Activated CD4-positive, alpha-beta T cell treated with anti-CD3 and anti-CD28 coated beads, Interleukin-2, amount 50 U/mL, for 48 hours (primary cell): Measurements from ENCODE around the gene ROGDI.

Experiments
- DNase-seq, 2 experiments: peaks; one replicate each; pipeline ENCODE4 v3.0.0-alpha.2; 2020

ROGDI gene

GRCh38 chr16:4765511-4766474 is 36.6 kb downstream of the ROGDI start:
- DNase-seq: no peak

- no peak for DNase-seq
Observed at GRCh38 chr16:4763791-4764190, 38.6 kb downstream of the ROGDI start.

GRCh38 chr16:4762205-4762604 is 40.2 kb downstream of the ROGDI start:
- no peak for DNase-seq

- DNase-seq: no peak
Observed at GRCh38 chr16:4760221-4760910, 42.1 kb downstream of the ROGDI start.

GRCh38 chr16:4755687-4756086 is 46.7 kb downstream of the ROGDI start:
- DNase-seq: no peak

- DNase-seq: no peak
Observed at GRCh38 chr16:4754865-4755264, 47.6 kb downstream of the ROGDI start.

- no peak for DNase-seq
Observed at GRCh38 chr16:4753227-4753626, 49.2 kb downstream of the ROGDI start.

- no peak for DNase-seq
Observed at GRCh38 chr16:4752351-4753100, 49.9 kb downstream of the ROGDI start.

GRCh38 chr16:4750896-4751295 is 51.5 kb downstream of the ROGDI start:
- DNase-seq: no peak

GRCh38 chr16:4749700-4750257 is 52.7 kb downstream of the ROGDI start:
- no peak for DNase-seq

- DNase-seq: no peak
Observed at GRCh38 chr16:4748682-4749411, 53.6 kb downstream of the ROGDI start.

GRCh38 chr16:4747906-4748681 is 54.3 kb downstream of the ROGDI start:
- DNase-seq: no peak

- DNase-seq: no peak
Observed at GRCh38 chr16:4746991-4747574, 55.4 kb downstream of the ROGDI start.
